HepG2 (cell line): ENCODE results near the gene REM2. TPM values are rescaled to one million over a fixed set of nuclear protein-coding genes. Genes with fewer than 3 reads are reported as not detected.
A peak's percentile ranks its signal among the peaks of the same experiment; 100 is the strongest.

Experiments used
- CBX2 ChIP-seq, 2 experiments: fragments of 200-600 bp in 1 of 2; sonication (generic); formaldehyde crosslinking in 1 of 2; IDR thresholded peaks; 2 replicates each; pipeline versions ENCODE4 v1.7.0 to v1.8.1; 2018 to 2022; ENCODE audit warnings: low read depth in 2 of 2, low read length in 1 of 2, mild to moderate bottlenecking in 1 of 2, missing genetic modification reagents in 1 of 2
- EEA1 ChIP-seq: sonication (generic); formaldehyde crosslinking; IDR thresholded peaks from 2 replicates; pipeline ENCODE4 v1.5.1; 2020; ENCODE audit warnings: mild to moderate bottlenecking, missing genetic modification reagents, borderline replicate concordance
- MED1 ChIP-seq: sonication (generic); formaldehyde crosslinking; IDR thresholded peaks from 2 replicates; pipeline ENCODE4 v1.4.0; 2020; ENCODE audit warnings: missing genetic modification reagents
- SAP130 ChIP-seq: IDR thresholded peaks from 2 replicates; pipeline ENCODE4 v1.6.1; 2016; ENCODE audit warnings: low read depth
- SRF ChIP-seq: IDR thresholded peaks from 2 replicates; pipeline ENCODE4 v1.6.1; 2011; ENCODE audit warnings: mild to moderate bottlenecking, low read depth, low read length, moderate library complexity
- SSRP1 ChIP-seq: IDR thresholded peaks from 2 replicates; pipeline ENCODE4 v1.6.1; 2016; ENCODE audit warnings: control low read depth
- TAF1 ChIP-seq: sonication (generic); formaldehyde crosslinking; IDR thresholded peaks from 2 replicates; pipeline ENCODE4 v1.4.0; 2020; ENCODE audit warnings: missing genetic modification reagents
- ZFP36L1 ChIP-seq: sonication (generic); formaldehyde crosslinking; IDR thresholded peaks from 2 replicates; pipeline ENCODE4 v1.8.0; 2022; ENCODE audit warnings: mild to moderate bottlenecking, missing genetic modification reagents, moderate library complexity
- ZNF253 ChIP-seq: sonication (generic); formaldehyde crosslinking; IDR thresholded peaks from 2 replicates; pipeline ENCODE4 v1.8.0; 2022; ENCODE audit warnings: mild to moderate bottlenecking, missing genetic modification reagents, borderline replicate concordance
- ZNF350 ChIP-seq: sonication (generic); formaldehyde crosslinking; IDR thresholded peaks from 2 replicates; pipeline ENCODE4 v1.4.0; 2020; ENCODE audit warnings: mild to moderate bottlenecking, low read depth, missing genetic modification reagents, borderline replicate concordance
- ZNF572 ChIP-seq: sonication (generic); formaldehyde crosslinking; IDR thresholded peaks from 2 replicates; pipeline ENCODE4 v1.5.1; 2020; ENCODE audit warnings: mild to moderate bottlenecking, missing genetic modification reagents
- ZNF619 ChIP-seq: sonication (generic); formaldehyde crosslinking; IDR thresholded peaks from 2 replicates; pipeline ENCODE4 v1.4.0; 2020; ENCODE audit warnings: mild to moderate bottlenecking, missing genetic modification reagents
- polyA plus RNA-seq, 8 experiments: library from polyadenylated mRNA; depleted of rRNA in 3 of 8; stranded (reverse) in 7 of 8; unstranded in 1 of 8; fragments of >200 nt; fragmentation: Illumina TruSeq in 4 of 8; extraction: Trizol in 4 of 8; gene quantifications; 2 replicates each; pipeline versions ENCODE4 v1.2.1 to v1.2.3, GENCODE V29; 2011 to 2016; ENCODE audit warnings: low read depth in 4 of 8, missing spikeins in 1 of 8, mixed read lengths in 1 of 8; ENCODE audit not compliant: insufficient read depth in 1 of 8
- total RNA-seq, 5 experiments: library from RNA; depleted of rRNA; stranded (reverse); fragments of >200 nt; fragmentation: Illumina TruSeq; extraction: Trizol; gene quantifications; 2 replicates each; pipeline ENCODE4 v1.2.3, GENCODE V29; 2016; ENCODE audit warnings: low read depth in 1 of 5
- TF ChIP-seq, protein P1 (sequence below): sonication (generic); formaldehyde crosslinking; IDR thresholded peaks from 2 replicates; pipeline ENCODE4 v1.8.0; 2022; ENCODE audit warnings: mild to moderate bottlenecking, missing genetic modification reagents, borderline replicate concordance
- TF ChIP-seq, protein P2 (sequence below): sonication (generic); formaldehyde crosslinking; IDR thresholded peaks from 2 replicates; pipeline ENCODE4 v1.8.1; 2022; ENCODE audit warnings: mild to moderate bottlenecking, missing genetic modification reagents
- TF ChIP-seq, protein P3 (sequence below): sonication (generic); formaldehyde crosslinking; conservative IDR thresholded peaks from 2 replicates; pipeline ENCODE4 v1.4.0; 2020; ENCODE audit warnings: mild to moderate bottlenecking, missing genetic modification reagents, moderate library complexity
- TF ChIP-seq, protein P4 (sequence below): sonication (generic); formaldehyde crosslinking; conservative IDR thresholded peaks from 2 replicates; pipeline ENCODE4 v1.4.0; 2020; ENCODE audit warnings: missing genetic modification reagents

The REM2 gene
- total and polyA plus RNA-seq, 2 of the 13 experiments (the other 11 are each of a cell fraction or from before 2014, with no cell fraction given), result 0.20 TPM; not detected in 1

DNA sequence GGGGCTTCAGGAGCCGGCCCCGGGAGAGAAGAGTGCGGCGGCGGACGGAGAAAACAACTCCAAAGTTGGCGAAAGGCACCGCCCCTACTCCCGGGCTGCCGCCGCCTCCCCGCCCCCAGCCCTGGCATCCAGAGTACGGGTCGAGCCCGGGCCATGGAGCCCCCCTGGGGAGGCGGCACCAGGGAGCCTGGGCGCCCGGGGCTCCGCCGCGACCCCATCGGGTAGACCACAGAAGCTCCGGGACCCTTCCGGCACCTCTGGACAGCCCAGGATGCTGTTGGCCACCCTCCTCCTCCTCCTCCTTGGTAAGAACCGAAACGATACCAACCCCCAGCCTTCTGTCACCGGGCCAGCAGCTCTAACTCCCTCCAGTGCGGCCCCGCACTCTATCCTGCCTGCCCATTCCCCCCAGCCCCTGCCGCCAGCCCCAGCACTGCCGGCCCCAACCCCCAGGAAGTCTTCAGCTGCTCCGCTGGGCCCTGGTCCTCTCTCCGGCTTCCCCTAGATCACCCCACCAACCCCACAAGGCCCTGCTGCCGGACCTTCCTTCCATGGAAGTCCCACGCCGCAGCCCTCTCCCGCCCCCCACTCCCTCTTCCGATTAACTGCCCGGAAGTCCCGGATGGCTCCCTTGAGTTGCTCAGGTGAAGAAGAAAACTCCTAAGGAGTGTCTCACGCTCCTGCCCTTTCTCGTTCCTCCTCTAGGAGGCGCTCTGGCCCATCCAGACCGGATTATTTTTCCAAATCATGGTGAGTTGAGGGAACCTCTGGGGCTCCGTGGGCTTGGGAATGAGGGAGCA is 10.8 kb upstream of the REM2 start (continued):
- TF ChIP-seq CBX2 (IDR thresholded peaks at IDR 0.05; ENCODE audit: low read depth, low read length), result no peak
- no peak for TF ChIP-seq CBX2 (CRISPR knock-in tag; IDR thresholded peaks at IDR 0.05; ENCODE audit: low read depth)
- no peak for TF ChIP-seq ZFP36L1
- TF ChIP-seq, protein P1, sequence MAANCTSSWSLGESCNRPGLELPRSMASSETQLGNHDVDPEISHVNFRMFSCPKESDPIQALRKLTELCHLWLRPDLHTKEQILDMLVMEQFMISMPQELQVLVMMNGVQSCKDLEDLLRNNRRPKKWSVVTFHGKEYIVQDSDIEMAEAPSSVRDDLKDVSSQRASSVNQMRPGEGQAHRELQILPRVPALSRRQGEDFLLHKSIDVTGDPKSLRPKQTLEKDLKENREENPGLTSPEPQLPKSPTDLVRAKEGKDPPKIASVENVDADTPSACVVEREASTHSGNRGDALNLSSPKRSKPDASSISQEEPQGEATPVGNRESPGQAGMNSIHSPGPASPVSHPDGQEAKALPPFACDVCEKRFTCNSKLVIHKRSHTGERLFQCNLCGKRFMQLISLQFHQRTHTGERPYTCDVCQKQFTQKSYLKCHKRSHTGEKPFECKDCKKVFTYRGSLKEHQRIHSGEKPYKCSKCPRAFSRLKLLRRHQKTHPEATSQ (CRISPR knock-in tag), result no peak
- TF ChIP-seq SAP130 (CRISPR knock-in tag), result peak; percentile 80
- no peak for TF ChIP-seq SSRP1 (CRISPR knock-in tag)
- no peak for TF ChIP-seq ZNF619
- TF ChIP-seq ZNF253 (CRISPR knock-in tag), result no peak; the same call in 1 of the 2 replicates
- TF ChIP-seq MED1 (CRISPR knock-in tag), result peak; percentile 49; the same call in 1 of the 2 replicates
- peak; percentile 63; the same call in 1 of the 2 replicates for TF ChIP-seq SRF
- TF ChIP-seq, protein P2, sequence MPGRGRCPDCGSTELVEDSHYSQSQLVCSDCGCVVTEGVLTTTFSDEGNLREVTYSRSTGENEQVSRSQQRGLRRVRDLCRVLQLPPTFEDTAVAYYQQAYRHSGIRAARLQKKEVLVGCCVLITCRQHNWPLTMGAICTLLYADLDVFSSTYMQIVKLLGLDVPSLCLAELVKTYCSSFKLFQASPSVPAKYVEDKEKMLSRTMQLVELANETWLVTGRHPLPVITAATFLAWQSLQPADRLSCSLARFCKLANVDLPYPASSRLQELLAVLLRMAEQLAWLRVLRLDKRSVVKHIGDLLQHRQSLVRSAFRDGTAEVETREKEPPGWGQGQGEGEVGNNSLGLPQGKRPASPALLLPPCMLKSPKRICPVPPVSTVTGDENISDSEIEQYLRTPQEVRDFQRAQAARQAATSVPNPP (CRISPR knock-in tag), result no peak
- peak; percentile 48; the same call in 1 of the 2 replicates for TF ChIP-seq ZNF572 (CRISPR knock-in tag)
- no peak; the same call in 1 of the 2 replicates for TF ChIP-seq ZNF350 (CRISPR knock-in tag)
- TF ChIP-seq, protein P3, sequence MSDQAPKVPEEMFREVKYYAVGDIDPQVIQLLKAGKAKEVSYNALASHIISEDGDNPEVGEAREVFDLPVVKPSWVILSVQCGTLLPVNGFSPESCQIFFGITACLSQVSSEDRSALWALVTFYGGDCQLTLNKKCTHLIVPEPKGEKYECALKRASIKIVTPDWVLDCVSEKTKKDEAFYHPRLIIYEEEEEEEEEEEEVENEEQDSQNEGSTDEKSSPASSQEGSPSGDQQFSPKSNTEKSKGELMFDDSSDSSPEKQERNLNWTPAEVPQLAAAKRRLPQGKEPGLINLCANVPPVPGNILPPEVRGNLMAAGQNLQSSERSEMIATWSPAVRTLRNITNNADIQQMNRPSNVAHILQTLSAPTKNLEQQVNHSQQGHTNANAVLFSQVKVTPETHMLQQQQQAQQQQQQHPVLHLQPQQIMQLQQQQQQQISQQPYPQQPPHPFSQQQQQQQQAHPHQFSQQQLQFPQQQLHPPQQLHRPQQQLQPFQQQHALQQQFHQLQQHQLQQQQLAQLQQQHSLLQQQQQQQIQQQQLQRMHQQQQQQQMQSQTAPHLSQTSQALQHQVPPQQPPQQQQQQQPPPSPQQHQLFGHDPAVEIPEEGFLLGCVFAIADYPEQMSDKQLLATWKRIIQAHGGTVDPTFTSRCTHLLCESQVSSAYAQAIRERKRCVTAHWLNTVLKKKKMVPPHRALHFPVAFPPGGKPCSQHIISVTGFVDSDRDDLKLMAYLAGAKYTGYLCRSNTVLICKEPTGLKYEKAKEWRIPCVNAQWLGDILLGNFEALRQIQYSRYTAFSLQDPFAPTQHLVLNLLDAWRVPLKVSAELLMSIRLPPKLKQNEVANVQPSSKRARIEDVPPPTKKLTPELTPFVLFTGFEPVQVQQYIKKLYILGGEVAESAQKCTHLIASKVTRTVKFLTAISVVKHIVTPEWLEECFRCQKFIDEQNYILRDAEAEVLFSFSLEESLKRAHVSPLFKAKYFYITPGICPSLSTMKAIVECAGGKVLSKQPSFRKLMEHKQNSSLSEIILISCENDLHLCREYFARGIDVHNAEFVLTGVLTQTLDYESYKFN (CRISPR knock-in tag), result 0 out of 2 replicates have a peak, but pooled peaks have one; percentile 17
- TF ChIP-seq TAF1 (CRISPR knock-in tag), result 0 out of 2 replicates have a peak, but pooled peaks have one; percentile 9
- TF ChIP-seq, protein P4, sequence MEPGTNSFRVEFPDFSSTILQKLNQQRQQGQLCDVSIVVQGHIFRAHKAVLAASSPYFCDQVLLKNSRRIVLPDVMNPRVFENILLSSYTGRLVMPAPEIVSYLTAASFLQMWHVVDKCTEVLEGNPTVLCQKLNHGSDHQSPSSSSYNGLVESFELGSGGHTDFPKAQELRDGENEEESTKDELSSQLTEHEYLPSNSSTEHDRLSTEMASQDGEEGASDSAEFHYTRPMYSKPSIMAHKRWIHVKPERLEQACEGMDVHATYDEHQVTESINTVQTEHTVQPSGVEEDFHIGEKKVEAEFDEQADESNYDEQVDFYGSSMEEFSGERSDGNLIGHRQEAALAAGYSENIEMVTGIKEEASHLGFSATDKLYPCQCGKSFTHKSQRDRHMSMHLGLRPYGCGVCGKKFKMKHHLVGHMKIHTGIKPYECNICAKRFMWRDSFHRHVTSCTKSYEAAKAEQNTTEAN (CRISPR knock-in tag), result peak; percentile 61; the same call in 1 of the 2 replicates
- 0 out of 2 replicates have a peak, but pooled peaks have one; percentile 3 for TF ChIP-seq EEA1 (CRISPR knock-in tag)
